Neural cell (in vitro differentiated cells): Measurements from ENCODE around the gene YY1.

Experiments used
- EP300 ChIP-seq: fragments of 450-650 bp; conservative IDR thresholded peaks from 2 replicates; pipeline ENCODE4 v1.6.1; 2014; ENCODE audit warnings: antibody characterized with exemption, mild to moderate bottlenecking, moderate library complexity; ENCODE audit not compliant: poor library complexity, severe bottlenecking
- EZH2 ChIP-seq: fragments of 200-600, 300-800 bp; shearing (Covaris generic), sonication (generic); IDR thresholded peaks from 2 replicates; pipeline ENCODE4 v1.6.1; 2014; ENCODE audit warnings: antibody characterized with exemption, low read length, borderline replicate concordance, mild to moderate bottlenecking; ENCODE audit not compliant: insufficient read depth, poor library complexity, severe bottlenecking
- MXI1 ChIP-seq: fragments of 450-650 bp; conservative IDR thresholded peaks from 2 replicates; pipeline ENCODE4 v1.6.1; 2014; ENCODE audit warnings: antibody characterized with exemption, mild to moderate bottlenecking; ENCODE audit not compliant: poor library complexity, severe bottlenecking
- POLR2AphosphoS5 ChIP-seq: IDR thresholded peaks from 2 replicates; pipeline ENCODE4 v1.6.1; 2012
- RAD21 ChIP-seq: fragments of 450-650 bp; conservative IDR thresholded peaks from 2 replicates; pipeline ENCODE4 v1.6.1; 2014; ENCODE audit warnings: antibody characterized with exemption, mild to moderate bottlenecking, moderate library complexity
- REST ChIP-seq: IDR thresholded peaks from 2 replicates; pipeline ENCODE4 v1.6.1; 2012; ENCODE audit warnings: borderline replicate concordance
- SMC3 ChIP-seq: fragments of 450-650 bp; conservative IDR thresholded peaks from 2 replicates; pipeline ENCODE4 v1.6.1; 2014; ENCODE audit warnings: antibody characterized with exemption, mild to moderate bottlenecking, moderate library complexity; ENCODE audit not compliant: poor library complexity
- TAF1 ChIP-seq: IDR thresholded peaks from 2 replicates; pipeline ENCODE4 v1.6.1; 2012; ENCODE audit warnings: low read depth
- TF ChIP-seq, protein P1 (sequence below): fragments of 450-650 bp; IDR thresholded peaks from 2 replicates; pipeline ENCODE4 v1.5.1; 2014; ENCODE audit warnings: antibody characterized with exemption, mild to moderate bottlenecking, moderate library complexity; ENCODE audit not compliant: poor library complexity, severe bottlenecking

- TF ChIP-seq, protein P1, sequence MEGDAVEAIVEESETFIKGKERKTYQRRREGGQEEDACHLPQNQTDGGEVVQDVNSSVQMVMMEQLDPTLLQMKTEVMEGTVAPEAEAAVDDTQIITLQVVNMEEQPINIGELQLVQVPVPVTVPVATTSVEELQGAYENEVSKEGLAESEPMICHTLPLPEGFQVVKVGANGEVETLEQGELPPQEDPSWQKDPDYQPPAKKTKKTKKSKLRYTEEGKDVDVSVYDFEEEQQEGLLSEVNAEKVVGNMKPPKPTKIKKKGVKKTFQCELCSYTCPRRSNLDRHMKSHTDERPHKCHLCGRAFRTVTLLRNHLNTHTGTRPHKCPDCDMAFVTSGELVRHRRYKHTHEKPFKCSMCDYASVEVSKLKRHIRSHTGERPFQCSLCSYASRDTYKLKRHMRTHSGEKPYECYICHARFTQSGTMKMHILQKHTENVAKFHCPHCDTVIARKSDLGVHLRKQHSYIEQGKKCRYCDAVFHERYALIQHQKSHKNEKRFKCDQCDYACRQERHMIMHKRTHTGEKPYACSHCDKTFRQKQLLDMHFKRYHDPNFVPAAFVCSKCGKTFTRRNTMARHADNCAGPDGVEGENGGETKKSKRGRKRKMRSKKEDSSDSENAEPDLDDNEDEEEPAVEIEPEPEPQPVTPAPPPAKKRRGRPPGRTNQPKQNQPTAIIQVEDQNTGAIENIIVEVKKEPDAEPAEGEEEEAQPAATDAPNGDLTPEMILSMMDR = no peak
- TF ChIP-seq EZH2 (no peak), SMC3 (no peak), TAF1 (no peak), EP300 (no peak), REST (no peak), POLR2AphosphoS5 (no peak), MXI1 (no peak), RAD21 (no peak)
These were observed 47.0 kb downstream of the YY1 start for GRCh38 chr14:100285913-100286400.
